ENCODE data around the gene SERPINB10. TPM values are rescaled to one million over a fixed set of nuclear protein-coding genes. Genes with fewer than 3 reads are reported as not detected.
A peak's percentile ranks its signal among the peaks of the same experiment; 100 is the strongest.

Gene SERPINB10
- total and polyA plus RNA-seq, 2 experiments from 2014 or later: 0.93 TPM; not detected in 1

GRCh38 chr18:63962137-63962536 lies 54.4 kb downstream of the SERPINB10 start:
- no peaks in the 10 kb centered on the region for H3K9me2 ChIP-seq (replicated peaks; ENCODE audit: insufficient read depth)
- no peak overlapping the region for H3K4me2 ChIP-seq
- H3K9me3 ChIP-seq (ENCODE audit: low read depth): no peaks in the 10 kb centered on the region
- no peaks in the 10 kb centered on the region for H4K20me1 ChIP-seq (ENCODE audit: insufficient read depth, poor library complexity, severe bottlenecking)
- no peaks in the 10 kb centered on the region for H3K36me3 ChIP-seq (replicated peaks; ENCODE audit: insufficient read depth, low read depth)
- H3K4me3 ChIP-seq: no peak overlapping the region
- no peak overlapping the region for H2AFZ ChIP-seq
- no peak overlapping the region for H3K27ac ChIP-seq
- no peaks in the 10 kb centered on the region for H3K79me2 ChIP-seq
- no peaks in the 10 kb centered on the region for H3K4me1 ChIP-seq (ENCODE audit: insufficient read depth)
- WGBS (ENCODE audit: low lambda C conversion rate, missing lambda C conversion rate): 48% methylated on average over 1 of the region's 1 CpG
- TF ChIP-seq EZH2phosphoT487 (IDR thresholded peaks at IDR 0.05; ENCODE audit: low read depth, severe bottlenecking, unreplicated experiment): no peak
- no peak for TF ChIP-seq CTCF (IDR thresholded peaks at IDR 0.05; ENCODE audit: poor library complexity)
- no peak for TF ChIP-seq EZH2 (IDR thresholded peaks at IDR 0.05; ENCODE audit: borderline replicate concordance)
- no peak for DNase-seq (ENCODE audit: low spot score)
- peaks cover 11% of the 10 kb centered on the region for H3K27me3 ChIP-seq

- 89% methylated on average over 1 of the region's 1 CpG for WGBS (ENCODE audit: low lambda C conversion rate, missing lambda C conversion rate)
- Histone ChIP-seq H3K4me3 (no peak overlapping the region), H3K4me1 (ENCODE audit: insufficient read depth) (no peaks in the 10 kb centered on the region), H4K20me1 (ENCODE audit: insufficient read depth, poor library complexity, severe bottlenecking) (no peaks in the 10 kb centered on the region), H3K27ac (no peak overlapping the region), H3K4me2 (no peak overlapping the region), H3K9me3 (ENCODE audit: low read depth) (no peaks in the 10 kb centered on the region), H3K9me2 (replicated peaks; ENCODE audit: insufficient read depth) (no peaks in the 10 kb centered on the region), H3K27me3 (peaks cover 11% of the 10 kb centered on the region), H3K36me3 (replicated peaks; ENCODE audit: insufficient read depth, low read depth) (no peaks in the 10 kb centered on the region), H3K79me2 (no peaks in the 10 kb centered on the region), H2AFZ (no peak overlapping the region)
- DNase-seq (ENCODE audit: low spot score): peak; percentile 84
- TF ChIP-seq CTCF (IDR thresholded peaks at IDR 0.05; ENCODE audit: poor library complexity): peak; percentile 77
- no peak for TF ChIP-seq EZH2phosphoT487 (IDR thresholded peaks at IDR 0.05; ENCODE audit: low read depth, severe bottlenecking, unreplicated experiment)
- TF ChIP-seq EZH2 (IDR thresholded peaks at IDR 0.05; ENCODE audit: borderline replicate concordance): no peak
These were observed 56.0 kb downstream of the SERPINB10 start for GRCh38 chr18:63963615-63964256.

GRCh38 chr18:63964908-63965307 lies 57.1 kb downstream of the SERPINB10 start:
- Histone ChIP-seq H3K27me3 (peaks cover 5% of the 10 kb centered on the region), H3K9me3 (ENCODE audit: low read depth) (no peaks in the 10 kb centered on the region), H3K4me2 (no peak overlapping the region), H3K4me3 (no peak overlapping the region), H3K27ac (no peak overlapping the region), H3K9me2 (replicated peaks; ENCODE audit: insufficient read depth) (no peaks in the 10 kb centered on the region), H4K20me1 (ENCODE audit: insufficient read depth, poor library complexity, severe bottlenecking) (no peaks in the 10 kb centered on the region), H3K79me2 (no peaks in the 10 kb centered on the region), H2AFZ (no peak overlapping the region), H3K4me1 (ENCODE audit: insufficient read depth) (peaks cover 5% of the 10 kb centered on the region), H3K36me3 (replicated peaks; ENCODE audit: insufficient read depth, low read depth) (no peaks in the 10 kb centered on the region)
- DNase-seq (ENCODE audit: low spot score): no peak
- TF ChIP-seq EZH2phosphoT487 (IDR thresholded peaks at IDR 0.05; ENCODE audit: low read depth, severe bottlenecking, unreplicated experiment) (no peak), CTCF (IDR thresholded peaks at IDR 0.05; ENCODE audit: poor library complexity) (no peak)

Measured in hepatocyte (in vitro differentiated cells).